Measurements from ENCODE around the gene IP6K1. TPM values are rescaled to one million over a fixed set of nuclear protein-coding genes. Genes with fewer than 3 reads are reported as not detected.

Gene IP6K1
- total and polyA plus RNA-seq, 10 of the 15 experiments (the other 5 are each of a cell fraction or from before 2014, with no cell fraction given): 1.3 to 30.6 (median 18.2) TPM

DNA sequence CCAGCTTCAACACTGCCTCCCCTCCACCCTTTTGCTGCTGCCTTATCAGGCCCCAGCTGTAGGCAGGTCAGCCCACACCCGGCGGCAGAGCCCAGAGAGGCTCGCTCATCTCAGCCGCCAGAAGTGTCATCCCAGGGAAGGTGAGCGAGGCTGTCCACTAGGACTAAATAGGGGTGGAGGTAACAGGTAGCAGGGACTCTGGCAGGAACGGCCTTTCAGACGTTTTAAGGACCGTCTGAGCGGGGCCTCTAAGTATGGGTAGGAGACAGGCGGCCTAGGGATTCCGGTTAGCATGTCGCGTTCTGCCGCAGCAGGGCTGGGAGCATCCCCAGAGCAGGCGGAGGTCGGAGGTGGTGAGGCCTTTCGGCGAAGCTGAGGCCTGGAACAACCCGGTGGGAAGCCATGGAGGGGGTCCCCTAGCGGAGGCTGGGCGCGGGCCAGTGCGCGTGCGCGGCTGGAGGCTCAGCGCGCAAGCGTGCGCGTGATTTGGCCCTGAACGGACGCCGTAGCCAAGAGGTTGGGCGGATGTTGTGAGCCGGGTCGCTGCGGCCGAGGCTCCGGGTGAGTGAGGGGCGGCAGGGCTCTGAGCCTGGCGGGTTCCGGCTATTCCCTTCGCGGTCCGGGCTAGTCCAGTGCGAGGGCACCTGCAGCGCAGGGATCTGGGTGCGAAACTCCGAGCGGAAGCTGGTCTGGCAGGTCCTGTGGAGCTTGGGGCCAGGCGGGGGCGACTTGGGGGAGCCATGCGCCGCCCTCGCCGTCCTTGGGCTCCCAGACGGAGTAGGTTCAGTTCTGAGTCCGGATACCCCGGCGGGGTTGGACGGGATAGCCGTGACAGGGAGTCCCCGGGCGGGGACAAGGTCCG, 97.1 kb downstream of the IP6K1 start, which contains the start of the genes MST1 and RNF123 (continued):
- no peak for TF ChIP-seq SMC3 (IDR thresholded peaks at IDR 0.05; ENCODE audit: borderline replicate concordance, low read length)
- no peak for TF ChIP-seq ZNF622 (IDR thresholded peaks at IDR 0.05)
- TF ChIP-seq, protein P1, sequence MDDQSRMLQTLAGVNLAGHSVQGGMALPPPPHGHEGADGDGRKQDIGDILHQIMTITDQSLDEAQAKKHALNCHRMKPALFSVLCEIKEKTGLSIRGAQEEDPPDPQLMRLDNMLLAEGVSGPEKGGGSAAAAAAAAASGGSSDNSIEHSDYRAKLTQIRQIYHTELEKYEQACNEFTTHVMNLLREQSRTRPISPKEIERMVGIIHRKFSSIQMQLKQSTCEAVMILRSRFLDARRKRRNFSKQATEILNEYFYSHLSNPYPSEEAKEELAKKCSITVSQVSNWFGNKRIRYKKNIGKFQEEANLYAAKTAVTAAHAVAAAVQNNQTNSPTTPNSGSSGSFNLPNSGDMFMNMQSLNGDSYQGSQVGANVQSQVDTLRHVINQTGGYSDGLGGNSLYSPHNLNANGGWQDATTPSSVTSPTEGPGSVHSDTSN (IDR thresholded peaks at IDR 0.05; ENCODE audit: insufficient replicate concordance, low read depth, low read length): peak; percentile 3
- TF ChIP-seq BMI1 (IDR thresholded peaks at IDR 0.05; ENCODE audit: borderline replicate concordance): no peak
- TF ChIP-seq HDAC2 (IDR thresholded peaks at IDR 0.05): no peak
- no peak for TF ChIP-seq CHD1 (IDR thresholded peaks at IDR 0.05; ENCODE audit: low read depth, low read length)
- peak; percentile 46; the same call in 1 of the 2 replicates for TF ChIP-seq CREM (IDR thresholded peaks at IDR 0.05; ENCODE audit: low read depth)
- TF ChIP-seq ETV6 (conservative IDR thresholded peaks at IDR 0.05 in 1 of 2, IDR thresholded peaks at IDR 0.05 in 1 of 2; ENCODE audit: borderline replicate concordance in 1 of 2, low read depth in 1 of 2): no peak
- no peak for TF ChIP-seq RBBP5 (conservative IDR thresholded peaks at IDR 0.05)
- TF ChIP-seq, protein P2, sequence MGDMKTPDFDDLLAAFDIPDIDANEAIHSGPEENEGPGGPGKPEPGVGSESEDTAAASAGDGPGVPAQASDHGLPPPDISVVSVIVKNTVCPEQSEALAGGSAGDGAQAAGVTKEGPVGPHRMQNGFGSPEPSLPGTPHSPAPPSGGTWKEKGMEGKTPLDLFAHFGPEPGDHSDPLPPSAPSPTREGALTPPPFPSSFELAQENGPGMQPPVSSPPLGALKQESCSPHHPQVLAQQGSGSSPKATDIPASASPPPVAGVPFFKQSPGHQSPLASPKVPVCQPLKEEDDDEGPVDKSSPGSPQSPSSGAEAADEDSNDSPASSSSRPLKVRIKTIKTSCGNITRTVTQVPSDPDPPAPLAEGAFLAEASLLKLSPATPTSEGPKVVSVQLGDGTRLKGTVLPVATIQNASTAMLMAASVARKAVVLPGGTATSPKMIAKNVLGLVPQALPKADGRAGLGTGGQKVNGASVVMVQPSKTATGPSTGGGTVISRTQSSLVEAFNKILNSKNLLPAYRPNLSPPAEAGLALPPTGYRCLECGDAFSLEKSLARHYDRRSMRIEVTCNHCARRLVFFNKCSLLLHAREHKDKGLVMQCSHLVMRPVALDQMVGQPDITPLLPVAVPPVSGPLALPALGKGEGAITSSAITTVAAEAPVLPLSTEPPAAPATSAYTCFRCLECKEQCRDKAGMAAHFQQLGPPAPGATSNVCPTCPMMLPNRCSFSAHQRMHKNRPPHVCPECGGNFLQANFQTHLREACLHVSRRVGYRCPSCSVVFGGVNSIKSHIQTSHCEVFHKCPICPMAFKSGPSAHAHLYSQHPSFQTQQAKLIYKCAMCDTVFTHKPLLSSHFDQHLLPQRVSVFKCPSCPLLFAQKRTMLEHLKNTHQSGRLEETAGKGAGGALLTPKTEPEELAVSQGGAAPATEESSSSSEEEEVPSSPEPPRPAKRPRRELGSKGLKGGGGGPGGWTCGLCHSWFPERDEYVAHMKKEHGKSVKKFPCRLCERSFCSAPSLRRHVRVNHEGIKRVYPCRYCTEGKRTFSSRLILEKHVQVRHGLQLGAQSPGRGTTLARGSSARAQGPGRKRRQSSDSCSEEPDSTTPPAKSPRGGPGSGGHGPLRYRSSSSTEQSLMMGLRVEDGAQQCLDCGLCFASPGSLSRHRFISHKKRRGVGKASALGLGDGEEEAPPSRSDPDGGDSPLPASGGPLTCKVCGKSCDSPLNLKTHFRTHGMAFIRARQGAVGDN (IDR thresholded peaks at IDR 0.05): no peak
- TF ChIP-seq PML (IDR thresholded peaks at IDR 0.05; ENCODE audit: low read length): no peak; the same call in 1 of the 2 replicates
- TF ChIP-seq SREBF1 (IDR thresholded peaks at IDR 0.05; ENCODE audit: low read length): no peak
- TF ChIP-seq SIN3A (IDR thresholded peaks at IDR 0.05; ENCODE audit: low read depth, low read length): peak; percentile 71; the same call in 1 of the 2 replicates
- no peak for TF ChIP-seq YBX1 (IDR thresholded peaks at IDR 0.05)
- peak; percentile 75 for TF ChIP-seq RELB (IDR thresholded peaks at IDR 0.05; ENCODE audit: low read depth)
- 0 out of 2 replicates have a peak, but pooled peaks have one; percentile 14 for TF ChIP-seq ESRRA (IDR thresholded peaks at IDR 0.05; ENCODE audit: low read length)
- no peak for TF ChIP-seq JUND (IDR thresholded peaks at IDR 0.05; ENCODE audit: low read depth, low read length)
- no peak for TF ChIP-seq POLR2AphosphoS2 (IDR thresholded peaks at IDR 0.05; ENCODE audit: low read depth, low read length)
- TF ChIP-seq CEBPB (IDR thresholded peaks at IDR 0.05; ENCODE audit: borderline replicate concordance in 1 of 2, low read depth in 2 of 2, low read length in 2 of 2): no peak
- peak; percentile 55 for TF ChIP-seq KLF5 (IDR thresholded peaks at IDR 0.05; ENCODE audit: partially characterized antibody)
- TF ChIP-seq BHLHE40 (IDR thresholded peaks at IDR 0.05; ENCODE audit: borderline replicate concordance in 1 of 2, low read depth in 2 of 2, low read length in 1 of 2): peak; percentile 10 to 59; a peak in 1 of 4 replicates
